Ovary (tissue), 3 donors: ENCODE results near the gene POLR2J.

ENCODE experiments used
- POLR2A ChIP-seq: fragments of 450-650 bp; IDR thresholded peaks from one replicate; pipeline ENCODE4 v1.6.1; 2017; ENCODE audit warnings: antibody characterized with exemption, mild to moderate bottlenecking, moderate library complexity
- TF ChIP-seq, protein P1 (sequence below), 3 donors: fragments of 450-650 bp in 2 of 3; fragments of 200-600 bp in 1 of 3; IDR thresholded peaks; one replicate each; pipeline versions ENCODE4 v1.5.1 to v1.8.0; 2016 to 2022; ENCODE audit warnings: antibody characterized with exemption in 3 of 3, mild to moderate bottlenecking in 1 of 3
- donor health status: DM: no; HTN: no; CAD: no.

DNA sequence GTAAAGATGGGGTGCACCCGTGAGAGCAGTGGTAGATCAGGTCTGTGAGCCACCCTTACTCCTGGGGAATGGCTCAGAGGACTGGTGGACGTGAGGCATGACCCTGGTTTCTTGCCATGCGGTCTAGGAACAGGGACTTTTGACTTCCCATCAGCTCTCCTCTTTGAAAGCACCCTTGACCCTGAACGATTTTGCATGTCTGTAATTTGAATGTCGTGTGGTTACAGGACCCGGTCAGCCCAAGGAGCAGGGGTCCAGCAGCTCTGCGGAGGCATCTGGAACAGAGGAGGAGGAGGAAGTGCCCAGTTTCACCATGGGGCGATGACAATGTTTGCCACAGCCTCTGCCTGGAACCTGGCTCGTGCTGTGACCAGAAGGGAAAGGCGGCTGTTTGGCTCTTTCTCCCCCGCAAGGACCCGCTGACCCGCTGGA is 53.9 kb downstream of the POLR2J start:
- TF ChIP-seq, protein P1, sequence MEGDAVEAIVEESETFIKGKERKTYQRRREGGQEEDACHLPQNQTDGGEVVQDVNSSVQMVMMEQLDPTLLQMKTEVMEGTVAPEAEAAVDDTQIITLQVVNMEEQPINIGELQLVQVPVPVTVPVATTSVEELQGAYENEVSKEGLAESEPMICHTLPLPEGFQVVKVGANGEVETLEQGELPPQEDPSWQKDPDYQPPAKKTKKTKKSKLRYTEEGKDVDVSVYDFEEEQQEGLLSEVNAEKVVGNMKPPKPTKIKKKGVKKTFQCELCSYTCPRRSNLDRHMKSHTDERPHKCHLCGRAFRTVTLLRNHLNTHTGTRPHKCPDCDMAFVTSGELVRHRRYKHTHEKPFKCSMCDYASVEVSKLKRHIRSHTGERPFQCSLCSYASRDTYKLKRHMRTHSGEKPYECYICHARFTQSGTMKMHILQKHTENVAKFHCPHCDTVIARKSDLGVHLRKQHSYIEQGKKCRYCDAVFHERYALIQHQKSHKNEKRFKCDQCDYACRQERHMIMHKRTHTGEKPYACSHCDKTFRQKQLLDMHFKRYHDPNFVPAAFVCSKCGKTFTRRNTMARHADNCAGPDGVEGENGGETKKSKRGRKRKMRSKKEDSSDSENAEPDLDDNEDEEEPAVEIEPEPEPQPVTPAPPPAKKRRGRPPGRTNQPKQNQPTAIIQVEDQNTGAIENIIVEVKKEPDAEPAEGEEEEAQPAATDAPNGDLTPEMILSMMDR (IDR thresholded peaks at IDR 0.05) = no peak
- no peak for TF ChIP-seq POLR2A
